Sigmoid colon (tissue), 7 donors: ENCODE measurements around the gene TMEM26. TPM values are rescaled to one million over a fixed set of nuclear protein-coding genes. Genes with fewer than 3 reads are reported as not detected.

Experiments used
- DNase-seq: peaks from one replicate; pipeline ENCODE4 v3.0.0-alpha.2; 2019
- H3K27ac ChIP-seq, 4 donors: fragments of 200-600 bp; sonication (generic); one replicate each; pipeline ENCODE4 v1.5.1; 2016 to 2019; ENCODE audit warnings: mild to moderate bottlenecking in 1 of 4
- H3K27me3 ChIP-seq, 3 donors: fragments of 200-600 bp; sonication (generic); one replicate each; pipeline ENCODE4 v1.5.1; 2019; ENCODE audit warnings: mild to moderate bottlenecking in 1 of 3
- H3K36me3 ChIP-seq, 4 donors: fragments of 200-600 bp; sonication (generic); one replicate each; pipeline ENCODE4 v1.5.1; 2016 to 2019
- H3K4me1 ChIP-seq, 4 donors: fragments of 200-600 bp; sonication (generic); one replicate each; pipeline ENCODE4 v1.5.1; 2017 to 2019
- H3K4me3 ChIP-seq, 4 donors: fragments of 200-600 bp; sonication (generic); one replicate each; pipeline ENCODE4 v1.5.1; 2017 to 2019; ENCODE audit warnings: mild to moderate bottlenecking in 2 of 4, moderate library complexity in 1 of 4
- H3K9me3 ChIP-seq, 4 donors: fragments of 200-600 bp in 3 of 4; sonication (generic) in 3 of 4; one replicate each; pipeline versions ENCODE4 v1.5.1 to v1.6.1; 2013 to 2019
- EP300 ChIP-seq, 4 donors: sonication (generic); formaldehyde crosslinking; IDR thresholded peaks; one replicate each; pipeline ENCODE4 v1.6.1; 2017; ENCODE audit warnings: antibody characterized with exemption in 4 of 4
- POLR2A ChIP-seq, 2 donors: fragments of 450-650 bp; IDR thresholded peaks; one replicate each; pipeline ENCODE4 v1.6.1; 2016; ENCODE audit warnings: antibody characterized with exemption in 2 of 2, mild to moderate bottlenecking in 2 of 2, moderate library complexity in 2 of 2
- POLR2AphosphoS5 ChIP-seq, 4 donors: sonication (generic); formaldehyde crosslinking; IDR thresholded peaks; one replicate each; pipeline ENCODE4 v1.6.1; 2017; ENCODE audit warnings: antibody characterized with exemption in 4 of 4
- WGBS, 2 donors: extraction: QIAGEN DNeasy Blood & Tissue Kit; methylation state at CpG; one replicate each; pipeline ENCODE4 v1.1.7; 2013; 5-methylcytosine and 5-hydroxymethylcytosine counted together
- intact Hi-C: fragments of 100-400 bp; cut with DNase I; formaldehyde crosslinking; loops from one replicate; pipeline ENCODE4 v1.15.1; 2023
- polyA plus RNA-seq, 3 donors: library from polyadenylated mRNA; stranded (reverse); fragments of 200-250 nt; gene quantifications; one replicate each; pipeline ENCODE4 v1.2.3, GENCODE V29; 2013
- total RNA-seq, 4 donors: library from RNA; depleted of rRNA; stranded (reverse); fragments of >200 nt; gene quantifications; one replicate each; pipeline ENCODE4 v1.1.0, GENCODE V29; 2016
- TF ChIP-seq, protein P1 (sequence below), 4 experiments: fragments of 450-650 bp in 3 of 4; fragments of 200-600 bp in 1 of 4; IDR thresholded peaks; one replicate each; pipeline ENCODE4 v1.5.1; 2016 to 2019; ENCODE audit warnings: antibody characterized with exemption in 4 of 4, mild to moderate bottlenecking in 3 of 4, moderate library complexity in 2 of 4
- donor health status: healthy with polysubstance abuse.
- donor health status: Bipolar disorder and iron deficiency.
- donor health status: healthy.

Gene TMEM26
- total and polyA plus RNA-seq, 7 donors = under 0.01 to 2.3 (median 0.36) TPM

DNA sequence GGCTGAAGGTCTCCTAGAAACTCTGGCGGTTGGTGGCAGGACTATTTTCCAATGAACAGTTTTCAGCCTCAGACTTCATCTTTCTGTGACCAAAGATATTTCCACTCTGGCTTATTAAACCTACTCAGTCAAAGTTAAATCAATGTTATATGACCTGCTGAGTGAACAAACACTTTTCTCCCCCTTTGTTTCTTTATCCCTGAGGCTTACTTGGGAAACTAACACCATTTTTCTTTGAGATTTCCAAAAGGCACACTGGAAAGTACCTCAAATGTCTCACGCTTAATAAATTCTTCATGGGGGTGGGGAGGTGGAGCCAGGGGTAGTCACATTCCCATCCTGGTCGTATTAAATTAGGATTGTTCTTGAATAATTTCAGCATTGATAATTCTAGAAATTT is 1.8 kb downstream of the TMEM26 start:
- no peak overlapping the region for H3K4me3 ChIP-seq
- H3K36me3 ChIP-seq = no peaks in the 10 kb centered on the region
- H3K9me3 ChIP-seq = no peaks in the 10 kb centered on the region
- H3K4me1 ChIP-seq = peaks cover 0 to 15% (median 12%) of the 10 kb centered on the region in 4 donors
- H3K27ac ChIP-seq = no peak overlapping the region
- intact Hi-C loops = no loop called here
- TF ChIP-seq EP300 (IDR thresholded peaks at IDR 0.05) = no peak
- TF ChIP-seq, protein P1, sequence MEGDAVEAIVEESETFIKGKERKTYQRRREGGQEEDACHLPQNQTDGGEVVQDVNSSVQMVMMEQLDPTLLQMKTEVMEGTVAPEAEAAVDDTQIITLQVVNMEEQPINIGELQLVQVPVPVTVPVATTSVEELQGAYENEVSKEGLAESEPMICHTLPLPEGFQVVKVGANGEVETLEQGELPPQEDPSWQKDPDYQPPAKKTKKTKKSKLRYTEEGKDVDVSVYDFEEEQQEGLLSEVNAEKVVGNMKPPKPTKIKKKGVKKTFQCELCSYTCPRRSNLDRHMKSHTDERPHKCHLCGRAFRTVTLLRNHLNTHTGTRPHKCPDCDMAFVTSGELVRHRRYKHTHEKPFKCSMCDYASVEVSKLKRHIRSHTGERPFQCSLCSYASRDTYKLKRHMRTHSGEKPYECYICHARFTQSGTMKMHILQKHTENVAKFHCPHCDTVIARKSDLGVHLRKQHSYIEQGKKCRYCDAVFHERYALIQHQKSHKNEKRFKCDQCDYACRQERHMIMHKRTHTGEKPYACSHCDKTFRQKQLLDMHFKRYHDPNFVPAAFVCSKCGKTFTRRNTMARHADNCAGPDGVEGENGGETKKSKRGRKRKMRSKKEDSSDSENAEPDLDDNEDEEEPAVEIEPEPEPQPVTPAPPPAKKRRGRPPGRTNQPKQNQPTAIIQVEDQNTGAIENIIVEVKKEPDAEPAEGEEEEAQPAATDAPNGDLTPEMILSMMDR (IDR thresholded peaks at IDR 0.05) = no peak
- no peak for TF ChIP-seq POLR2AphosphoS5 (IDR thresholded peaks at IDR 0.05)
- no peak for TF ChIP-seq POLR2A (IDR thresholded peaks at IDR 0.05)
- no peak for DNase-seq
- 80 to 86% methylated on average over 3 of the region's 3 CpGs for WGBS, 2 donors
- peaks cover 0 to 18% (median 14%) of the 10 kb centered on the region in 3 donors for H3K27me3 ChIP-seq

- Histone ChIP-seq H3K4me1 (peaks cover 0 to 15% (median 12%) of the 10 kb centered on the region in 4 donors), H3K27ac (no peak overlapping the region), H3K9me3 (no peaks in the 10 kb centered on the region), H3K36me3 (no peaks in the 10 kb centered on the region), H3K4me3 (no peak overlapping the region), H3K27me3 (peaks cover 0 to 18% (median 14%) of the 10 kb centered on the region in 3 donors)
- TF ChIP-seq, protein P1 (IDR thresholded peaks at IDR 0.05) = no peak
- no peak for TF ChIP-seq POLR2AphosphoS5 (IDR thresholded peaks at IDR 0.05)
- TF ChIP-seq POLR2A (IDR thresholded peaks at IDR 0.05) = no peak
- no peak for TF ChIP-seq EP300 (IDR thresholded peaks at IDR 0.05)
- DNase-seq = no peak
- intact Hi-C loops = no loop called here
- 67 to 78% methylated on average over 5 of the region's 5 CpGs for WGBS, 2 donors
These were observed 4.2 kb downstream of the TMEM26 start for GRCh38 chr10:61448841-61449600.

- peaks cover 0 to 11% (median 11%) of the 10 kb centered on the region in 4 donors for H3K4me1 ChIP-seq
- no peaks in the 10 kb centered on the region for H3K36me3 ChIP-seq
- no peak for DNase-seq
- TF ChIP-seq POLR2A (IDR thresholded peaks at IDR 0.05) (no peak), POLR2AphosphoS5 (IDR thresholded peaks at IDR 0.05) (no peak), EP300 (IDR thresholded peaks at IDR 0.05) (no peak)
- TF ChIP-seq, protein P1 (IDR thresholded peaks at IDR 0.05) = no peak
- H3K9me3 ChIP-seq = no peaks in the 10 kb centered on the region
- WGBS, 2 donors = 78 to 81% methylated on average over 3 of the region's 3 CpGs
- peaks cover 0 to 12% (median 11%) of the 10 kb centered on the region in 3 donors for H3K27me3 ChIP-seq
- no peak overlapping the region for H3K4me3 ChIP-seq
- no peak overlapping the region for H3K27ac ChIP-seq
- intact Hi-C loops = no loop called here
These were observed 5.1 kb downstream of the TMEM26 start for GRCh38 chr10:61448091-61448490.

GRCh38 chr10:61439058-61439609 is 14.0 kb downstream of the TMEM26 start:
- Histone ChIP-seq H3K4me1 (no peaks in the 10 kb centered on the region), H3K27ac (no peak overlapping the region), H3K4me3 (no peak overlapping the region), H3K9me3 (no peaks in the 10 kb centered on the region), H3K36me3 (no peaks in the 10 kb centered on the region), H3K27me3 (no peaks in the 10 kb centered on the region)
- 60 to 66% methylated on average over 4 of the region's 4 CpGs for WGBS, 2 donors
- TF ChIP-seq EP300 (IDR thresholded peaks at IDR 0.05) (no peak), POLR2A (IDR thresholded peaks at IDR 0.05) (no peak), POLR2AphosphoS5 (IDR thresholded peaks at IDR 0.05) (no peak)
- TF ChIP-seq, protein P1 (IDR thresholded peaks at IDR 0.05) = no peak
- no peak for DNase-seq
- intact Hi-C loops = no loop called here
